ENCODE measurements around the gene CLDN17. TPM values are rescaled to one million over a fixed set of nuclear protein-coding genes. Genes with fewer than 3 reads are reported as not detected.
A peak's percentile ranks its signal among the peaks of the same experiment; 100 is the strongest.

Gene CLDN17
- total RNA-seq, 1 experiment from 2014 or later = not detected

DNA sequence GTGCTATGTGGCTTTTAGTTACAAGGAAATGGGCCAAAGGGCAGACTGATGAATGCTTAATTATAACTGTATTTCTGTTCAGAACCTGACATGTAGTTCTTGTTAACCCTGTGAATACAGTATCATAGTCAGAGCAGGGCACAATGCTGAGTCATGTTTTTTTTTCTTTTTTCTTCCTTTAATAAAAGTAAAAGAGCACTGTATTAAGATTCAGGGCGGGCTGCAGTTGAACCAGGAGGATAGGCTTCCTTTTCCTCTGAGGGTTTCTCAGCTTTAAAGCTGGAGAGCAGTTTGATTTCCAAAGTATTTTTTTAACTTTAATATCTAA is 40.6 kb upstream of the CLDN17 start:
- ChIA-PET POLR2A (interaction anchor here (0.6 kb wide), 1 partner anchor 62 kb away, joined by 3 read pairs; no protein-coding TSS in a partner anchor), CTCF (interaction anchor here (0.6 to 1.5 kb wide), 6 partner anchors 12 to 830 kb away, joined by 3 to 5 read pairs (median 4); no protein-coding TSS in a partner anchor)
- Mint-ChIP-seq H3K27me3 (ENCODE audit: insufficient read depth, unreplicated experiment) (no peaks in the 10 kb centered on the region), H3K9me3 (ENCODE audit: unreplicated experiment) (no peaks in the 10 kb centered on the region), H3K4me3 (ENCODE audit: unreplicated experiment) (no peak overlapping the region), H3K4me1 (ENCODE audit: insufficient read depth, unreplicated experiment) (peaks cover 7% of the 10 kb centered on the region), H3K27ac (ENCODE audit: low read depth, unreplicated experiment) (no peak overlapping the region), H3K36me3 (ENCODE audit: insufficient read depth, unreplicated experiment) (no peaks in the 10 kb centered on the region)
- TF ChIP-seq, protein P1, sequence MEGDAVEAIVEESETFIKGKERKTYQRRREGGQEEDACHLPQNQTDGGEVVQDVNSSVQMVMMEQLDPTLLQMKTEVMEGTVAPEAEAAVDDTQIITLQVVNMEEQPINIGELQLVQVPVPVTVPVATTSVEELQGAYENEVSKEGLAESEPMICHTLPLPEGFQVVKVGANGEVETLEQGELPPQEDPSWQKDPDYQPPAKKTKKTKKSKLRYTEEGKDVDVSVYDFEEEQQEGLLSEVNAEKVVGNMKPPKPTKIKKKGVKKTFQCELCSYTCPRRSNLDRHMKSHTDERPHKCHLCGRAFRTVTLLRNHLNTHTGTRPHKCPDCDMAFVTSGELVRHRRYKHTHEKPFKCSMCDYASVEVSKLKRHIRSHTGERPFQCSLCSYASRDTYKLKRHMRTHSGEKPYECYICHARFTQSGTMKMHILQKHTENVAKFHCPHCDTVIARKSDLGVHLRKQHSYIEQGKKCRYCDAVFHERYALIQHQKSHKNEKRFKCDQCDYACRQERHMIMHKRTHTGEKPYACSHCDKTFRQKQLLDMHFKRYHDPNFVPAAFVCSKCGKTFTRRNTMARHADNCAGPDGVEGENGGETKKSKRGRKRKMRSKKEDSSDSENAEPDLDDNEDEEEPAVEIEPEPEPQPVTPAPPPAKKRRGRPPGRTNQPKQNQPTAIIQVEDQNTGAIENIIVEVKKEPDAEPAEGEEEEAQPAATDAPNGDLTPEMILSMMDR (IDR thresholded peaks at IDR 0.05; ENCODE audit: unreplicated experiment) = no peak
- BruUV-seq (replicated peaks) = no TSS peak
- intact Hi-C loops (cut with micrococcal nuclease) = no loop called here
- DNase-seq (ENCODE audit: unreplicated experiment) = no peak

DNA sequence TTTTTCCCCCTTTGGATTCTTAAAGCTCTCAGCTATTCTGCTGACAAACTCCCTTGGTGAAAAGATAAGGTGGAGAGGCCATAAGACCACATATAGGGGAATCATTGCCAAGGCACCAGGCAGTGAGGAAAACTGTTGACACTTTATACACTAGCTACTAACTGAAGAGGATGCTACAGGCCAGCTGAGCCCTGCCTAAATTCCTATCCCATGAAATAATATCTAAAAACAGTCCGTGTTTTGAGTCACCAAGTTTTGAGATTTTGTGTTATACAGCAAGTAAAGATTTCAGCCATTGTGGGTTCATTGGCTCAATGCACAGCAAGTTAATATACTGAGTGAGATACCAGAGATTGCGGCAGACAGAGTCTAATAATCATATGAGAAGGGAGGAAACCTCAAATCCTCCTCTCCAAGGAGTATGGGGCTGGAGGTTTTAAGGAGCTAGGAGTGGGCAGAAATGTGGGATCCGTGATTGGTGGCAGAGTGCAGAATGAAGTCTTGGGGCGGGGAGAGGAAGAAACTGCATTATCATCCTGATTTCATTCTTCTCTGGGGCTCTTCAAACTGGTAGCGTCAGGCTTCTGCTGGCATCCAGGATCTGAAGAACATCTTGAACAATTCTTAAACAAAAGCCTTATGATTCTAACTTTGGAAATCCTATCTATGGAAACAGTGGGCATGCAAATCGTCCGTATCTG is 40.1 kb upstream of the CLDN17 start:
- H3K4me3 Mint-ChIP-seq (ENCODE audit: unreplicated experiment) = no peak overlapping the region
- H3K9me3 Mint-ChIP-seq (ENCODE audit: unreplicated experiment) = no peaks in the 10 kb centered on the region
- BruUV-seq (replicated peaks) = no TSS peak
- intact Hi-C loops (cut with micrococcal nuclease) = no loop called here
- TF ChIP-seq, protein P1 (IDR thresholded peaks at IDR 0.05; ENCODE audit: unreplicated experiment) = no peak
- ChIA-PET POLR2A (interaction anchor here (0.6 kb wide), 1 partner anchor 61 kb away, joined by 3 read pairs; no protein-coding TSS in a partner anchor), CTCF (interaction anchor here (0.6 to 1.5 kb wide), 6 partner anchors 12 to 830 kb away, joined by 3 to 5 read pairs (median 4); no protein-coding TSS in a partner anchor)
- peaks cover 7% of the 10 kb centered on the region for H3K4me1 Mint-ChIP-seq (ENCODE audit: insufficient read depth, unreplicated experiment)
- no peaks in the 10 kb centered on the region for H3K27me3 Mint-ChIP-seq (ENCODE audit: insufficient read depth, unreplicated experiment)
- H3K36me3 Mint-ChIP-seq (ENCODE audit: insufficient read depth, unreplicated experiment) = no peaks in the 10 kb centered on the region
- DNase-seq (ENCODE audit: unreplicated experiment) = peak; percentile 14
- H3K27ac Mint-ChIP-seq (ENCODE audit: low read depth, unreplicated experiment) = peak overlapping the region; percentile 25

DNA sequence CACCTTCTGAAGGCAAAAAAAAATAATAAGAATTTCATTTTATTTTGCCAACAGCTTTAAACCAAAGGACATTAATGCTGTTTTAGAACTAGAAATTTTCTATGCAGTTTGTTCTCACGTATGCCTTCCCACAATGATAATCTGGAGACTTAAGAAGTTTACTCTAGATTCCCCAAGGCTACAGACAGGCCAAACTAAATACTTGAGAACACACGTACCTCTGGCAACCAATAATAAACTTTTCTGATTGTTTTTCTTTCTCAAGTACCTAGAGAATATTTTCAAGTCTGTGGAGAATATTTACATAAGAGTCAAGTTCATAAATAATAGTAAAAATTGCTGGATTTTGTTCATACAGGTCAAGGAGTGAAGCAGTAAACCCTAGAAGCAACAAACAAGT is 33.4 kb upstream of the CLDN17 start:
- Mint-ChIP-seq H3K27me3 (ENCODE audit: insufficient read depth, unreplicated experiment) (no peaks in the 10 kb centered on the region), H3K4me1 (ENCODE audit: insufficient read depth, unreplicated experiment) (no peaks in the 10 kb centered on the region), H3K9me3 (ENCODE audit: unreplicated experiment) (no peaks in the 10 kb centered on the region), H3K4me3 (ENCODE audit: unreplicated experiment) (no peak overlapping the region), H3K36me3 (ENCODE audit: insufficient read depth, unreplicated experiment) (no peaks in the 10 kb centered on the region), H3K27ac (ENCODE audit: low read depth, unreplicated experiment) (no peak overlapping the region)
- no TSS peak for BruUV-seq (replicated peaks)
- TF ChIP-seq, protein P1 (IDR thresholded peaks at IDR 0.05; ENCODE audit: unreplicated experiment) = no peak
- POLR2A ChIA-PET = no interaction called here
- no peak for DNase-seq (ENCODE audit: unreplicated experiment)
- intact Hi-C loops (cut with micrococcal nuclease) = no loop called here
- CTCF ChIA-PET = no interaction called here

DNA sequence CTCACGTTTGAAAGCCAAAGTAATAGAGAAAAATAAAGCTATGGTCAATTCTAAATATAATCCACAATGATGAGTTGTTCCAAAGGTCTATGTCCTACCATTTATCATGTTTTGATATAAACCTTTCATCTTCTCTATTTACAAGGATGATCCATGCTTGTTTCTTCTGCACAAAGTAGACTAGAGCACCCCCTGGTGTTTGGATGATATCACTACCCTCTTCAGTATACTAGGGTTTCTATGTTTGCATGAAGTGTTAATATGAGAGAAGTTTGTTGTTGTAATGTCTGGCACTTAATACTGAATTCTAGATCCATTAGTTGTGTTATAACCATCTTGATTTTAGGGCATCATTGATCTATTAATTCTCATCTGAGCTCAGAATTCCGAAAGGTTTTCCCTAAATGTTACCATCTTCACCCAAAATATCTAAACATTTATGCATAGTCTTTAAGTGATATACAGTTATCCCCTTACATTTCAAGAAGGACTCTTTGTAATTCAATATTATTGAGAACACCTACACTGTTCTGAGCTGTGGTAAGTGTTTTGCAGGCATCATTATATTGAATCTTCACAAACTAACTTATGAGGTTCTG is 28.2 kb upstream of the CLDN17 start:
- Mint-ChIP-seq H3K27me3 (ENCODE audit: insufficient read depth, unreplicated experiment) (no peaks in the 10 kb centered on the region), H3K27ac (ENCODE audit: low read depth, unreplicated experiment) (no peak overlapping the region), H3K36me3 (ENCODE audit: insufficient read depth, unreplicated experiment) (no peaks in the 10 kb centered on the region), H3K9me3 (ENCODE audit: unreplicated experiment) (no peaks in the 10 kb centered on the region), H3K4me3 (ENCODE audit: unreplicated experiment) (no peak overlapping the region), H3K4me1 (ENCODE audit: insufficient read depth, unreplicated experiment) (no peaks in the 10 kb centered on the region)
- ChIA-PET POLR2A (interaction anchor here (0.7 kb wide), 1 partner anchor 166 kb away, joined by 3 read pairs; no protein-coding TSS in a partner anchor), CTCF (interaction anchor here (0.7 to 7.1 kb wide), 36 partner anchors 9 to 833 kb away, joined by 3 to 94 read pairs (median 4); partner anchors contain the start of gene CLDN8)
- DNase-seq (ENCODE audit: unreplicated experiment) = peak; percentile 72
- intact Hi-C loops (cut with micrococcal nuclease) = loop anchor here (1.0 to 5.0 kb wide), 6 partner anchors 47 to 1104 kb away; no protein-coding TSS in a partner anchor
- TF ChIP-seq, protein P1 (IDR thresholded peaks at IDR 0.05; ENCODE audit: unreplicated experiment) = peak; percentile 80
- BruUV-seq (replicated peaks) = no TSS peak

Data from MCF 10A (cell line).